Caki2 (cell line): Measurements from ENCODE around the gene SEC14L5. TPM values are rescaled to one million over a fixed set of nuclear protein-coding genes. Genes with fewer than 3 reads are reported as not detected.

Experiments used
- DNase-seq: peaks from one replicate; pipeline ENCODE4 v3.0.0-alpha.2; 2015; ENCODE audit warnings: low read depth
- in situ Hi-C: cut with HindIII; loops from 2 replicates; pipeline ENCODE4 v1.10.0; 2016; ENCODE audit warnings: low sequenced_read_pairs, low pct_unique_long_range_greater_than_20kb, mixed read lengths
- total RNA-seq: library from RNA; depleted of rRNA; stranded (reverse); fragments of >200 nt; shearing (Covaris generic); gene quantifications from 2 replicates; pipeline ENCODE4 v1.2.3, GENCODE V29; 2014; ENCODE audit warnings: low replicate concordance

Gene SEC14L5
- total RNA-seq, 1 experiment from 2014 or later, result under 0.01 TPM

GRCh38 chr16:5019775-5020174, 61.6 kb downstream of the SEC14L5 start:
- in situ Hi-C loops, result no loop called here
- DNase-seq, result no peak

GRCh38 chr16:5020551-5020950, 62.4 kb downstream of the SEC14L5 start:
- DNase-seq, result no peak
- in situ Hi-C loops, result no loop called here

GRCh38 chr16:5022521-5022920, 64.4 kb downstream of the SEC14L5 start:
- DNase-seq, result no peak
- in situ Hi-C loops, result no loop called here

- DNase-seq, result peak; percentile 42
- in situ Hi-C loops, result no loop called here
These were observed 66.5 kb downstream of the SEC14L5 start for GRCh38 chr16:5024632-5025031.

- in situ Hi-C loops, result no loop called here
- DNase-seq, result no peak
These were observed 67.1 kb downstream of the SEC14L5 start for GRCh38 chr16:5025171-5025632.

GRCh38 chr16:5026664-5027063, 68.5 kb downstream of the SEC14L5 start:
- in situ Hi-C loops, result no loop called here
- DNase-seq, result no peak

GRCh38 chr16:5027086-5027485, 69.0 kb downstream of the SEC14L5 start:
- DNase-seq, result no peak
- in situ Hi-C loops, result no loop called here

- in situ Hi-C loops, result no loop called here
These were observed 69.6 kb downstream of the SEC14L5 start for GRCh38 chr16:5027575-5028235.

GRCh38 chr16:5028950-5029475, 70.9 kb downstream of the SEC14L5 start:
- no peak for DNase-seq
- in situ Hi-C loops, result no loop called here

More at GRCh38 chr16:5027575-5028235, 69.6 kb downstream of the SEC14L5 start:
- DNase-seq, result no peak

GRCh38 chr16:5030251-5030870, 72.2 kb downstream of the SEC14L5 start:
- in situ Hi-C loops, result no loop called here
- DNase-seq, result no peak

- in situ Hi-C loops, result no loop called here
- no peak for DNase-seq
These were observed 73.5 kb downstream of the SEC14L5 start for GRCh38 chr16:5031601-5032000.

- DNase-seq, result no peak
- in situ Hi-C loops, result no loop called here
These were observed 74.6 kb downstream of the SEC14L5 start for GRCh38 chr16:5032748-5033167.

- peak; percentile 85 for DNase-seq
- in situ Hi-C loops, result no loop called here
These were observed 75.4 kb downstream of the SEC14L5 start, which contains the start of gene NAGPA for GRCh38 chr16:5033256-5034166. TSS of gene NAGPA (minus strand) at chr16:5033935. CDS start at chr16:5033914, 21 bp downstream.

GRCh38 chr16:5034167-5034523, 76.0 kb downstream of the SEC14L5 start:
- DNase-seq, result no peak
- in situ Hi-C loops, result no loop called here

GRCh38 chr16:5035909-5036227, 77.7 kb downstream of the SEC14L5 start:
- in situ Hi-C loops, result no loop called here
- DNase-seq, result no peak

- no peak for DNase-seq
- in situ Hi-C loops, result no loop called here
These were observed 78.4 kb downstream of the SEC14L5 start for GRCh38 chr16:5036228-5037156.

- DNase-seq, result no peak
These were observed 82.3 kb downstream of the SEC14L5 start for GRCh38 chr16:5040451-5040850.

GRCh38 chr16:5041600-5042133, 83.5 kb downstream of the SEC14L5 start:
- DNase-seq, result peak; percentile 45
- in situ Hi-C loops, result no loop called here

More at GRCh38 chr16:5040451-5040850, 82.3 kb downstream of the SEC14L5 start:
- in situ Hi-C loops, result no loop called here
